ENCODE results near the gene ARG1.

The ARG1 gene

GRCh38 chr6:131568726-131569125, 4.3 kb upstream of the ARG1 start:
- H4K20me1 ChIP-seq (ENCODE audit: insufficient read depth, low read length): no peaks in the 10 kb centered on the region
- no peaks in the 10 kb centered on the region for H3K4me1 ChIP-seq (ENCODE audit: low read length)
- no peak overlapping the region for H2AFZ ChIP-seq (ENCODE audit: low read depth, low read length)
- no peaks in the 10 kb centered on the region for H3K9me3 ChIP-seq (ENCODE audit: insufficient read depth, low read length)
- no peak overlapping the region for H3K27ac ChIP-seq (ENCODE audit: low read length)
- H3K36me3 ChIP-seq (replicated peaks; ENCODE audit: low read depth, low read length): no peaks in the 10 kb centered on the region
- H3K4me2 ChIP-seq (ENCODE audit: low read length): no peak overlapping the region
- H3K79me2 ChIP-seq (ENCODE audit: low read length): no peaks in the 10 kb centered on the region
- no peak overlapping the region for H3K9ac ChIP-seq (ENCODE audit: low read length)
- TF ChIP-seq CTCF (IDR thresholded peaks at IDR 0.05; ENCODE audit: low read depth, low read length) (no peak), EZH2phosphoT487 (IDR thresholded peaks at IDR 0.05; ENCODE audit: low read depth) (no peak)
- H3K4me3 ChIP-seq (ENCODE audit: low read length): no peak overlapping the region
- H3K27me3 ChIP-seq (ENCODE audit: low read depth, low read length): no peaks in the 10 kb centered on the region

GRCh38 chr6:131574133-131574532, 1.1 kb downstream of the ARG1 start:
- no peaks in the 10 kb centered on the region for H3K27me3 ChIP-seq (ENCODE audit: low read depth, low read length)

GRCh38 chr6:131574686-131575085, 1.7 kb downstream of the ARG1 start:
- Histone ChIP-seq H4K20me1 (ENCODE audit: insufficient read depth, low read length) (no peaks in the 10 kb centered on the region), H3K79me2 (ENCODE audit: low read length) (no peaks in the 10 kb centered on the region), H2AFZ (ENCODE audit: low read depth, low read length) (no peak overlapping the region), H3K36me3 (replicated peaks; ENCODE audit: low read depth, low read length) (no peaks in the 10 kb centered on the region), H3K4me2 (ENCODE audit: low read length) (no peak overlapping the region), H3K27me3 (ENCODE audit: low read depth, low read length) (no peaks in the 10 kb centered on the region), H3K4me3 (ENCODE audit: low read length) (no peak overlapping the region), H3K9me3 (ENCODE audit: insufficient read depth, low read length) (no peaks in the 10 kb centered on the region), H3K4me1 (ENCODE audit: low read length) (no peaks in the 10 kb centered on the region), H3K27ac (ENCODE audit: low read length) (no peak overlapping the region), H3K9ac (ENCODE audit: low read length) (no peak overlapping the region)
- no peak for TF ChIP-seq CTCF (IDR thresholded peaks at IDR 0.05; ENCODE audit: low read depth, low read length)

More at GRCh38 chr6:131574133-131574532, 1.1 kb downstream of the ARG1 start:
- Histone ChIP-seq H3K4me2 (ENCODE audit: low read length) (no peak overlapping the region), H3K4me1 (ENCODE audit: low read length) (no peaks in the 10 kb centered on the region), H3K79me2 (ENCODE audit: low read length) (no peaks in the 10 kb centered on the region), H3K4me3 (ENCODE audit: low read length) (no peak overlapping the region), H3K9ac (ENCODE audit: low read length) (no peak overlapping the region), H3K27ac (ENCODE audit: low read length) (no peak overlapping the region), H4K20me1 (ENCODE audit: insufficient read depth, low read length) (no peaks in the 10 kb centered on the region), H3K9me3 (ENCODE audit: insufficient read depth, low read length) (no peaks in the 10 kb centered on the region), H3K36me3 (replicated peaks; ENCODE audit: low read depth, low read length) (no peaks in the 10 kb centered on the region), H2AFZ (ENCODE audit: low read depth, low read length) (no peak overlapping the region)
- TF ChIP-seq CTCF (IDR thresholded peaks at IDR 0.05; ENCODE audit: low read depth, low read length) (no peak), EZH2phosphoT487 (IDR thresholded peaks at IDR 0.05; ENCODE audit: low read depth) (no peak)

- Histone ChIP-seq H3K27ac (ENCODE audit: low read length) (no peak overlapping the region), H3K4me1 (ENCODE audit: low read length) (no peaks in the 10 kb centered on the region), H3K9ac (ENCODE audit: low read length) (no peak overlapping the region), H2AFZ (ENCODE audit: low read depth, low read length) (no peak overlapping the region), H4K20me1 (ENCODE audit: insufficient read depth, low read length) (no peaks in the 10 kb centered on the region), H3K36me3 (replicated peaks; ENCODE audit: low read depth, low read length) (no peaks in the 10 kb centered on the region), H3K9me3 (ENCODE audit: insufficient read depth, low read length) (no peaks in the 10 kb centered on the region), H3K79me2 (ENCODE audit: low read length) (no peaks in the 10 kb centered on the region), H3K4me2 (ENCODE audit: low read length) (no peak overlapping the region), H3K27me3 (ENCODE audit: low read depth, low read length) (no peaks in the 10 kb centered on the region), H3K4me3 (ENCODE audit: low read length) (no peak overlapping the region)
- TF ChIP-seq CTCF (IDR thresholded peaks at IDR 0.05; ENCODE audit: low read depth, low read length) (no peak), EZH2phosphoT487 (IDR thresholded peaks at IDR 0.05; ENCODE audit: low read depth) (no peak)
These were observed 2.9 kb downstream of the ARG1 start for GRCh38 chr6:131575834-131576478.

Measured in OCI-LY3 (cell line).